K562 (cell line): ENCODE measurements around the gene VPS13D. TPM values are rescaled to one million over a fixed set of nuclear protein-coding genes. Genes with fewer than 3 reads are reported as not detected.
A peak's percentile ranks its signal among the peaks of the same experiment; 100 is the strongest.

ENCODE experiments used
- ATAC-seq: fragments of 200-7000 bp; cut with Tn5 transposase; 3 replicates; pipeline ENCODE4 v1.9.1; 2020; ENCODE audit warnings: moderate library complexity
- BruUV-seq: library from RNA; stranded (reverse); fragments of 400-500 nt; replicated peaks from 2 replicates; lab custom pipeline; 2021; lab: Mats Ljungman, UMichigan
- CTCF ChIA-PET: fragments of 300-600 bp; formaldehyde crosslinking; extraction: SDS; loops from one replicate; lab custom pipeline; 2021; ENCODE audit warnings: low intra/inter-chr PET ratio; lab: Yijun Ruan, JAX
- POLR2A ChIA-PET: fragments of 300-600, 350-650 bp; sonication (Branson Sonifier 250); formaldehyde crosslinking; extraction: SDS; loops from one replicate; lab custom pipeline; 2021; ENCODE audit warnings: antibody characterized with exemption, inconsistent platforms; lab: Yijun Ruan, JAX
- DNase-seq, 4 experiments: peaks; one replicate each; pipeline versions ENCODE4 v3.0.0 to v3.0.0-alpha.2; 2011 to 2018; ENCODE audit warnings: low spot score in 3 of 4, mixed read lengths in 3 of 4; ENCODE audit errors: extremely low read depth in 1 of 4
- FAIRE-seq: peaks from 2 replicates; lab custom pipeline; 2011; peaks lifted over from hg19 to GRCh38; lab: Jason Lieb, UNC
- H2AFZ ChIP-seq: 2 replicates; pipeline ENCODE4 v1.6.0; 2011; ENCODE audit warnings: low read depth, low read length, control low read depth, inconsistent platforms
- H3K27ac ChIP-seq: fragments of 200-600 bp; 3 replicates; pipeline ENCODE4 v1.8.0; 2011; ENCODE audit warnings: low read depth, mild to moderate bottlenecking, control low read depth, inconsistent platforms, low read length, moderate library complexity, mixed read lengths; ENCODE audit errors: extremely low read depth
- H3K27me3 ChIP-seq, 2 experiments: fragments of 300-600 bp in 1 of 2; 2 replicates in 1 of 2; 3 replicates in 1 of 2; pipeline versions ENCODE4 v1.6.0 to v1.8.0; 2011; ENCODE audit warnings: inconsistent platforms in 2 of 2, low read length in 2 of 2, mild to moderate bottlenecking in 1 of 2, mixed read lengths in 1 of 2, moderate library complexity in 1 of 2; ENCODE audit not compliant: control insufficient read depth in 2 of 2, insufficient read depth in 2 of 2
- H3K36me3 ChIP-seq: fragments of 300-600 bp; 3 replicates; pipeline ENCODE4 v1.8.0; 2011; ENCODE audit warnings: mild to moderate bottlenecking, low read length, inconsistent platforms; ENCODE audit not compliant: control insufficient read depth, insufficient read depth
- H3K4me1 ChIP-seq, 2 experiments: fragments of 200-600 bp in 1 of 2; replicated peaks in 1 of 2; 2 replicates in 1 of 2; 3 replicates in 1 of 2; pipeline versions ENCODE4 v1.5.1 to v1.8.0; 2011; ENCODE audit warnings: inconsistent platforms in 2 of 2, low read length in 2 of 2, mild to moderate bottlenecking in 1 of 2, mixed read lengths in 1 of 2, moderate library complexity in 1 of 2; ENCODE audit not compliant: control insufficient read depth in 2 of 2, insufficient read depth in 2 of 2
- H3K4me2 ChIP-seq: 2 replicates; pipeline ENCODE4 v1.6.1; 2011; ENCODE audit warnings: low read length, control low read depth, inconsistent platforms, mixed read lengths; ENCODE audit not compliant: insufficient read depth
- H3K4me3 ChIP-seq: fragments of 200-600 bp; sonication (generic), shearing (Covaris generic); 2 replicates; pipeline ENCODE4 v1.5.1; 2016; ENCODE audit warnings: control low read depth, inconsistent platforms
- H3K79me2 ChIP-seq: fragments of 200-600 bp; 3 replicates; pipeline ENCODE4 v1.8.0; 2011; ENCODE audit warnings: low read length, inconsistent platforms; ENCODE audit not compliant: control insufficient read depth, insufficient read depth
- H3K9ac ChIP-seq, 2 experiments: 2 replicates each; pipeline versions ENCODE4 v1.6.0 to v1.6.1; 2011; ENCODE audit warnings: low read depth in 2 of 2, low read length in 2 of 2, control low read depth in 1 of 2, inconsistent platforms in 1 of 2, mild to moderate bottlenecking in 1 of 2, mixed read lengths in 1 of 2; ENCODE audit not compliant: insufficient read depth in 1 of 2
- H3K9me1 ChIP-seq: one replicate; pipeline ENCODE4 v1.6.0; 2011; ENCODE audit warnings: inconsistent platforms, mild to moderate bottlenecking, low read length, moderate library complexity; ENCODE audit not compliant: control insufficient read depth, insufficient read depth
- H3K9me3 ChIP-seq: replicated peaks from 2 replicates; pipeline ENCODE4 v1.5.1; 2011; ENCODE audit warnings: low read depth, low read length, inconsistent platforms; ENCODE audit not compliant: control insufficient read depth, insufficient read depth
- H4K20me1 ChIP-seq: replicated peaks from 2 replicates; pipeline ENCODE4 v1.6.1; 2011; ENCODE audit warnings: low read length, inconsistent platforms, mixed read lengths; ENCODE audit not compliant: control insufficient read depth, insufficient read depth
- CBX8 ChIP-seq: fragments of 200-600 bp; sonication (generic); IDR thresholded peaks from 2 replicates; pipeline ENCODE4 v1.6.1; 2012; ENCODE audit warnings: borderline replicate concordance, mixed run types, low read depth, mild to moderate bottlenecking, moderate library complexity, mixed read lengths, low read length, control low read depth, inconsistent platforms; ENCODE audit not compliant: poor library complexity, severe bottlenecking; ENCODE audit errors: extremely low read depth
- CC2D1A ChIP-seq: fragments of 450-650 bp; IDR thresholded peaks from 2 replicates; pipeline ENCODE4 v1.6.1; 2017; ENCODE audit warnings: mild to moderate bottlenecking
- FOXA3 ChIP-seq, 2 experiments: fragments of 450-650 bp in 1 of 2; sonication (generic) in 1 of 2; formaldehyde crosslinking; IDR thresholded peaks in 1 of 2; conservative IDR thresholded peaks in 1 of 2; 2 replicates each; pipeline versions ENCODE4 v1.4.0 to v1.8.0; 2020 to 2022; ENCODE audit warnings: mild to moderate bottlenecking in 2 of 2, missing genetic modification reagents in 1 of 2
- HNRNPH1 ChIP-seq: fragments of 200-400 bp; formaldehyde crosslinking; optimal IDR thresholded peaks from 2 replicates; pipeline ENCODE3; 2017; ENCODE audit warnings: low read depth, mild to moderate bottlenecking, low read length, moderate library complexity
- ILK ChIP-seq: fragments of 450-650 bp; IDR thresholded peaks from 2 replicates; pipeline ENCODE4 v1.6.1; 2016; ENCODE audit warnings: missing genetic modification characterization, low read depth, mild to moderate bottlenecking, missing compliant biosample characterization, moderate library complexity, borderline replicate concordance
- KHSRP ChIP-seq: fragments of 450-650 bp; IDR thresholded peaks from 2 replicates; pipeline ENCODE4 v1.6.1; 2017
- NFIC ChIP-seq: fragments of 450-650 bp; IDR thresholded peaks from 2 replicates; pipeline ENCODE4 v1.6.1; 2017; ENCODE audit warnings: mild to moderate bottlenecking, inconsistent platforms
- NFXL1 ChIP-seq: fragments of 450-650 bp; formaldehyde crosslinking; IDR thresholded peaks from 2 replicates; pipeline ENCODE4 v1.4.0; 2021; ENCODE audit warnings: mild to moderate bottlenecking
- PCBP2 ChIP-seq: fragments of 200-400 bp; formaldehyde crosslinking; IDR thresholded peaks from 2 replicates; pipeline ENCODE4 v1.6.1; 2018; ENCODE audit warnings: low read length, low read depth, mild to moderate bottlenecking, moderate library complexity; ENCODE audit not compliant: poor library complexity, severe bottlenecking
- PHTF2 ChIP-seq: fragments of 250-450 bp; sonication (Bioruptor Pico); IDR thresholded peaks from 2 replicates; pipeline ENCODE4 v1.5.0; 2021; ENCODE audit warnings: mild to moderate bottlenecking
- SREBF1 ChIP-seq: fragments of 150-350 bp; IDR thresholded peaks from 2 replicates; pipeline ENCODE4 v1.6.1; 2014; ENCODE audit warnings: antibody characterized with exemption, low read depth, low read length, borderline replicate concordance
- SRF ChIP-seq, 2 experiments: fragments of 250-450, 450-650 bp in 1 of 2; sonication (Bioruptor Pico) in 1 of 2; sonication (generic) in 1 of 2; formaldehyde crosslinking; IDR thresholded peaks; 2 replicates each; pipeline versions ENCODE4 v1.5.0 to v1.5.1; 2020 to 2022; ENCODE audit warnings: mild to moderate bottlenecking in 1 of 2, missing genetic modification reagents in 1 of 2
- SUPT5H ChIP-seq: fragments of 450-650 bp; IDR thresholded peaks from 2 replicates; pipeline ENCODE4 v1.6.1; 2016
- TCFL5 ChIP-seq: fragments of 250-450 bp; sonication (Bioruptor Pico); conservative IDR thresholded peaks from 2 replicates; pipeline ENCODE4 v1.6.1; 2021; ENCODE audit warnings: mild to moderate bottlenecking, moderate library complexity, matching md5 sums
- THRAP3 ChIP-seq: fragments of 450-650 bp; IDR thresholded peaks from 2 replicates; pipeline ENCODE4 v1.6.1; 2016; ENCODE audit warnings: mild to moderate bottlenecking, inconsistent platforms, borderline replicate concordance
- ZNF354B ChIP-seq: fragments of 250-450 bp; sonication (Bioruptor Pico); IDR thresholded peaks from 2 replicates; pipeline ENCODE4 v1.4.0; 2020
- ZNF408 ChIP-seq: fragments of 250-450 bp; sonication (Bioruptor Pico); IDR thresholded peaks from 2 replicates; pipeline ENCODE4 v1.4.0; 2020; ENCODE audit warnings: low read depth, mild to moderate bottlenecking, moderate library complexity
- ZNF41 ChIP-seq: fragments of 250-450 bp; sonication (Bioruptor Pico); conservative IDR thresholded peaks from 2 replicates; pipeline ENCODE4 v1.4.0; 2020; ENCODE audit warnings: mild to moderate bottlenecking
- ZNF436 ChIP-seq: fragments of 250-450, 450-650 bp; sonication (Bioruptor Pico); formaldehyde crosslinking; IDR thresholded peaks from 2 replicates; pipeline ENCODE4 v1.7.0; 2020; ENCODE audit warnings: mild to moderate bottlenecking
- ZNF785 ChIP-seq: fragments of 250-450 bp; sonication (Bioruptor Pico); IDR thresholded peaks from 2 replicates; pipeline ENCODE4 v1.4.0; 2020; ENCODE audit warnings: mild to moderate bottlenecking
- WGBS: fragments of 100-300 bp; shearing (Covaris generic); methylation state at CpG from one replicate; pipeline ENCODE4 v1.1.6; 2016; ENCODE audit warnings: low coverage, mixed read lengths; ENCODE audit not compliant: insufficient coverage; ENCODE audit errors: missing lambda C conversion rate; 5-methylcytosine and 5-hydroxymethylcytosine counted together
- in situ Hi-C: fragments of 300-500 bp; cut with MboI; formaldehyde crosslinking; loops from 4 replicates; pipeline ENCODE4 v1.15.0; 2018; ENCODE audit warnings: inconsistent platforms, mixed read lengths
- intact Hi-C: fragments of 100-400 bp; cut with micrococcal nuclease; formaldehyde crosslinking; loops from 2 replicates; pipeline ENCODE4 v1.14.2; 2022
- polyA plus RNA-seq, 8 experiments: library from polyadenylated mRNA; depleted of rRNA in 4 of 8; stranded (reverse) in 5 of 8; unstranded in 3 of 8; fragments of >200 nt; fragmentation: Nextera tagmentation in 2 of 8; fragmentation: Illumina TruSeq in 1 of 8; extraction: Ambion mirVana in 2 of 8; extraction: Trizol in 1 of 8; gene quantifications; 2 replicates each; pipeline versions ENCODE4 v1.2.1 to v1.2.3, GENCODE V29; 2011 to 2014; ENCODE audit warnings: inconsistent platforms in 1 of 8, missing spikeins in 1 of 8
- total RNA-seq, 7 experiments: library from RNA; depleted of rRNA in 6 of 7; stranded (reverse); fragments of >200 nt in 6 of 7; fragmentation: Illumina TruSeq in 2 of 7; extraction: Trizol in 2 of 7; gene quantifications; 2 replicates each; pipeline versions ENCODE4 v1.2.1 to v1.2.3, GENCODE V29; 2011 to 2021; ENCODE audit warnings: low replicate concordance in 1 of 7
- TF ChIP-seq, protein P1 (sequence below): sonication (generic); formaldehyde crosslinking; IDR thresholded peaks from 2 replicates; pipeline ENCODE4 v1.8.1; 2023; ENCODE audit warnings: mild to moderate bottlenecking, missing genetic modification reagents, moderate library complexity
- TF ChIP-seq, protein P2 (sequence below): fragments of 250-450 bp; sonication (Bioruptor Pico); IDR thresholded peaks from 2 replicates; pipeline ENCODE4 v1.5.0; 2020; ENCODE audit warnings: mild to moderate bottlenecking, borderline replicate concordance

The VPS13D gene
- total and polyA plus RNA-seq, 9 of the 15 experiments (the other 6 are each of a cell fraction or from before 2014, with no cell fraction given): 6.1 to 51.5 (median 38.5) TPM

DNA sequence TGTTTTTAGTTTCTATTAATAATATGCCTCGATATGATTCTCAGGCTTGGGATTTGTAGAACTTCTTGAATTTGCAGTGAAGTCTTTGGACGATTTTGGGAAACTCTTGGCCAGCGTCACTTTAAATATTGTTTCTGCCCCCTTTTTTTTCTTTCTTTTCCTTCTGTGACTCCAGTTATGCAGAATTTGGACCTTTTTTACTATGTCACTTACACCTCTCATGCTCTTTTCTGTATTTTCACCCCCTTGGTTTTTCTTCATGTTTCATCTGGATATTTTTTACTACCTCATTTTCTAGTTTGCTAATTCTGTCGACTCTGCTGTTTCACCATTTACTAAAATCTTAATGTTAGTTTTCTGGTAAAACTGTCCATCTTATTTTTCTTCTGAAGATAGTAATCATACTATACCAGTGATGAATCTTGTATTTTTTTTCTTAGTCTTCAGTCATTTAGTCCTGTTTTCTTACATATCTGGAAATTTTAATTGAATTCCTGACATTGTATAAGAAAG lies 214.6 kb downstream of the VPS13D start:
- 75% methylated on average over 4 of the region's 4 CpGs for WGBS
- no peak overlapping the region for H3K4me3 ChIP-seq
- no peak for FAIRE-seq
- TF ChIP-seq NFXL1 (no peak), ZNF408 (CRISPR knock-in tag) (no peak), ZNF41 (CRISPR knock-in tag) (no peak), NFIC (no peak), ZNF436 (CRISPR knock-in tag) (no peak), KHSRP (0 out of 2 replicates have a peak, but pooled peaks have one; percentile 9), THRAP3 (peak; percentile 58; the same call in 1 of the 2 replicates), ZNF354B (CRISPR knock-in tag) (no peak), ZNF785 (no peak), CBX8 (no peak), SRF (CRISPR knock-in tag; IDR thresholded peaks at IDR 0.05) (no peak), ILK (tag) (no peak), TCFL5 (CRISPR knock-in tag) (no peak), HNRNPH1 (no peak), SREBF1 (no peak), PHTF2 (CRISPR knock-in tag) (no peak), SUPT5H (no peak), FOXA3 (CRISPR knock-in tag; conservative IDR thresholded peaks at IDR 0.05 in 1 of 2, IDR thresholded peaks at IDR 0.05 in 1 of 2) (no peak), CC2D1A (no peak), PCBP2 (no peak)
- TF ChIP-seq, protein P1, sequence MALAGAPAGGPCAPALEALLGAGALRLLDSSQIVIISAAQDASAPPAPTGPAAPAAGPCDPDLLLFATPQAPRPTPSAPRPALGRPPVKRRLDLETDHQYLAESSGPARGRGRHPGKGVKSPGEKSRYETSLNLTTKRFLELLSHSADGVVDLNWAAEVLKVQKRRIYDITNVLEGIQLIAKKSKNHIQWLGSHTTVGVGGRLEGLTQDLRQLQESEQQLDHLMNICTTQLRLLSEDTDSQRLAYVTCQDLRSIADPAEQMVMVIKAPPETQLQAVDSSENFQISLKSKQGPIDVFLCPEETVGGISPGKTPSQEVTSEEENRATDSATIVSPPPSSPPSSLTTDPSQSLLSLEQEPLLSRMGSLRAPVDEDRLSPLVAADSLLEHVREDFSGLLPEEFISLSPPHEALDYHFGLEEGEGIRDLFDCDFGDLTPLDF: no peak
- TF ChIP-seq, protein P2, sequence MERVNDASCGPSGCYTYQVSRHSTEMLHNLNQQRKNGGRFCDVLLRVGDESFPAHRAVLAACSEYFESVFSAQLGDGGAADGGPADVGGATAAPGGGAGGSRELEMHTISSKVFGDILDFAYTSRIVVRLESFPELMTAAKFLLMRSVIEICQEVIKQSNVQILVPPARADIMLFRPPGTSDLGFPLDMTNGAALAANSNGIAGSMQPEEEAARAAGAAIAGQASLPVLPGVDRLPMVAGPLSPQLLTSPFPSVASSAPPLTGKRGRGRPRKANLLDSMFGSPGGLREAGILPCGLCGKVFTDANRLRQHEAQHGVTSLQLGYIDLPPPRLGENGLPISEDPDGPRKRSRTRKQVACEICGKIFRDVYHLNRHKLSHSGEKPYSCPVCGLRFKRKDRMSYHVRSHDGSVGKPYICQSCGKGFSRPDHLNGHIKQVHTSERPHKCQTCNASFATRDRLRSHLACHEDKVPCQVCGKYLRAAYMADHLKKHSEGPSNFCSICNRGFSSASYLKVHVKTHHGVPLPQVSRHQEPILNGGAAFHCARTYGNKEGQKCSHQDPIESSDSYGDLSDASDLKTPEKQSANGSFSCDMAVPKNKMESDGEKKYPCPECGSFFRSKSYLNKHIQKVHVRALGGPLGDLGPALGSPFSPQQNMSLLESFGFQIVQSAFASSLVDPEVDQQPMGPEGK: no peak

More for the DNA sequence above, 214.6 kb downstream of the VPS13D start:
- no peaks in the 10 kb centered on the region for H3K9me3 ChIP-seq
- DNase-seq (no peak), ATAC-seq (no peak)
- intact Hi-C loops: no loop called here
- peak overlapping the region; percentile 39; the same call in 2 of the 3 replicates for H3K27ac ChIP-seq
- H2AFZ ChIP-seq: no peak overlapping the region
- no peak overlapping the region; a peak in 1 of 4 replicates for H3K9ac ChIP-seq
- H3K36me3 ChIP-seq: peaks cover 24% of the 10 kb centered on the region
- no TSS peak for BruUV-seq
- H3K9me1 ChIP-seq: peaks cover 2% of the 10 kb centered on the region
- in situ Hi-C loops: no loop called here
- POLR2A ChIA-PET: no interaction called here
- H4K20me1 ChIP-seq: no peaks in the 10 kb centered on the region
- CTCF ChIA-PET: no interaction called here
- no peaks in the 10 kb centered on the region for H3K27me3 ChIP-seq
- H3K4me1 ChIP-seq: peaks cover 16 to 65% of the 10 kb centered on the region in 2 experiments
- H3K4me2 ChIP-seq: no peak overlapping the region
- peaks cover 21% of the 10 kb centered on the region; the same call in 2 of the 3 replicates for H3K79me2 ChIP-seq
